Motor neuron (in vitro differentiated cells): ENCODE data around the gene SPHKAP. TPM values are rescaled to one million over a fixed set of nuclear protein-coding genes. Genes with fewer than 3 reads are reported as not detected.
A peak's percentile ranks its signal among the peaks of the same experiment; 100 is the strongest.
"Not testable (repeated sequence)": the region's sequence is repeated elsewhere in the genome, so short reads cannot be mapped to it uniquely, and the experiment has no call there.

Experiments
- ATAC-seq, 8 experiments: fragments of 200-7000 bp; cut with Tn5 transposase; replicated peaks in 6 of 8; 2 replicates each; pipeline ENCODE4 v1.8.0; 2021; ENCODE audit warnings: mild to moderate bottlenecking in 8 of 8, moderate library complexity in 8 of 8
- H3K27ac ChIP-seq, 2 donors: fragments of 250-450 bp; sonication (Bioruptor Pico); 2 replicates each; pipeline ENCODE4 v1.9.0; 2021; ENCODE audit warnings: antibody characterized with exemption in 2 of 2, mild to moderate bottlenecking in 2 of 2, moderate library complexity in 1 of 2
- H3K4me1 ChIP-seq, 2 donors: fragments of 250-450 bp; sonication (Bioruptor Pico); replicated peaks in 1 of 2; 2 replicates each; pipeline ENCODE4 v1.6.1; 2021; ENCODE audit warnings: antibody characterized with exemption in 2 of 2, mild to moderate bottlenecking in 2 of 2, moderate library complexity in 1 of 2
- H3K4me3 ChIP-seq, 5 donors: fragments of 250-450 bp; sonication (Bioruptor Pico); 2 replicates each; pipeline ENCODE4 v1.9.0; 2021; ENCODE audit warnings: antibody characterized with exemption in 5 of 5, mild to moderate bottlenecking in 5 of 5, moderate library complexity in 4 of 5
- WGBS, 10 experiments: fragments of 450-650 bp; shearing (Covaris generic); methylation state at CpG; one replicate each; pipeline ENCODE4 v1.0.0; 2022; 5-methylcytosine and 5-hydroxymethylcytosine counted together
- in situ Hi-C, 9 experiments: fragments of 400-800 bp; cut with MboI; loops; one replicate each; pipeline ENCODE4 v1.15.0; 2021; ENCODE audit warnings: low sequenced_read_pairs in 9 of 9, low pct_unique_long_range_greater_than_20kb in 2 of 9; ENCODE audit not compliant: unreplicated experiment in 9 of 9
- total RNA-seq, 8 experiments: library from RNA; unstranded; fragments of 300-600 nt; gene quantifications; 2 replicates each; pipeline versions ENCODE4 v1.2.3 to v1.2.4, GENCODE V29; 2022

The SPHKAP gene
- total RNA-seq, 8 experiments from 2014 or later = 0.04 to 8.2 (median 0.40) TPM

GRCh38 chr2:227990937-227991336 lies 190.6 kb downstream of the SPHKAP start:
- Histone ChIP-seq H3K4me3 (no peak overlapping the region), H3K27ac (no peak overlapping the region), H3K4me1 (no peaks in the 10 kb centered on the region)
- 40 to 100% (median 70%) methylated on average over 1 to 2 of the region's 4 CpGs; no CpG with 5 or more reads in 5 of the 10 experiments for WGBS, 10 experiments
- in situ Hi-C loops = no loop called here
- no peak for ATAC-seq

GRCh38 chr2:227973241-227973640 lies 208.2 kb downstream of the SPHKAP start:
- in situ Hi-C loops = no loop called here
- no peak for ATAC-seq
- no peaks in the 10 kb centered on the region for H3K4me1 ChIP-seq
- H3K4me3 ChIP-seq = no peak overlapping the region
- H3K27ac ChIP-seq = no peak overlapping the region
- WGBS, 10 experiments = 28 to 100% (median 59%) methylated on average over 1 to 3 of the region's 3 CpGs; no CpG with 5 or more reads in 2 of the 10 experiments

GRCh38 chr2:227971619-227972230 lies 209.8 kb downstream of the SPHKAP start:
- in situ Hi-C loops = no loop called here
- H3K27ac ChIP-seq = no peak overlapping the region
- peak in 4 of 8 experiments; percentile 19 to 89 (median 55) for ATAC-seq
- no peak overlapping the region for H3K4me3 ChIP-seq
- WGBS, 10 experiments = 12 to 83% (median 74%) methylated on average over 3 to 7 of the region's 7 CpGs
- H3K4me1 ChIP-seq = no peaks in the 10 kb centered on the region

- WGBS, 10 experiments = 50 to 100% (median 80%) methylated on average over 1 to 3 of the region's 3 CpGs
- in situ Hi-C loops = no loop called here
- no peak for ATAC-seq
- H3K27ac ChIP-seq = no peak overlapping the region
- no peak overlapping the region for H3K4me3 ChIP-seq
- no peaks in the 10 kb centered on the region for H3K4me1 ChIP-seq
Measured at GRCh38 chr2:227960317-227960716, 221.2 kb downstream of the SPHKAP start.

- no peak overlapping the region for H3K4me3 ChIP-seq
- no peaks in the 10 kb centered on the region for H3K4me1 ChIP-seq
- in situ Hi-C loops = no loop called here
- WGBS, 10 experiments = 38 to 95% (median 66%) methylated on average over 1 to 2 of the region's 2 CpGs; no CpG with 5 or more reads in 2 of the 10 experiments
- H3K27ac ChIP-seq = no peak overlapping the region
- peak in 3 of 8 experiments; percentile 58 to 68 (median 61) for ATAC-seq
Measured at GRCh38 chr2:227942965-227943364, 238.5 kb downstream of the SPHKAP start.

GRCh38 chr2:227942021-227942420 lies 239.5 kb downstream of the SPHKAP start:
- H3K27ac ChIP-seq = no peak overlapping the region
- WGBS, 10 experiments = 17 to 81% (median 63%) methylated on average over 1 to 2 of the region's 2 CpGs; no CpG with 5 or more reads in 2 of the 10 experiments
- no peak overlapping the region for H3K4me3 ChIP-seq
- in situ Hi-C loops = no loop called here
- ATAC-seq = peak in 1 of 8 experiments; percentile 34
- H3K4me1 ChIP-seq = no peaks in the 10 kb centered on the region

GRCh38 chr2:227939271-227940027 lies 242.0 kb downstream of the SPHKAP start:
- peak; percentile 46 to 91 (median 60) for ATAC-seq

GRCh38 chr2:227936249-227936648 lies 245.2 kb downstream of the SPHKAP start:
- H3K27ac ChIP-seq, in situ Hi-C loops, H3K4me3 ChIP-seq, H3K4me1 ChIP-seq, ATAC-seq: not testable (repeated sequence)
- WGBS, 10 experiments = 0 to 90% (median 73%) methylated on average over 1 to 6 of the region's 7 CpGs; no CpG with 5 or more reads in 2 of the 10 experiments

More at GRCh38 chr2:227939271-227940027, 242.0 kb downstream of the SPHKAP start:
- in situ Hi-C loops = no loop called here
- WGBS, 10 experiments = 21 to 75% (median 51%) methylated on average over 1 to 8 of the region's 11 CpGs; no CpG with 5 or more reads in 1 of the 10 experiments
- Histone ChIP-seq H3K27ac (no peak overlapping the region), H3K4me1 (no peaks in the 10 kb centered on the region), H3K4me3 (no peak overlapping the region)

GRCh38 chr2:227933884-227934283 lies 247.6 kb downstream of the SPHKAP start:
- ATAC-seq = peak in 5 of 8 experiments; percentile 45 to 95 (median 94)
- H3K4me3 ChIP-seq = no peak overlapping the region
- in situ Hi-C loops = no loop called here
- peaks cover 6 to 7% of the 10 kb centered on the region in 2 donors for H3K4me1 ChIP-seq
- WGBS, 10 experiments = 0 to 100% (median 38%) methylated on average over 1 of the region's 1 CpG; no CpG with 5 or more reads in 5 of the 10 experiments
- H3K27ac ChIP-seq = peak overlapping the region in 1 of 2 donors; percentile 50

- Histone ChIP-seq H3K4me3 (no peak overlapping the region), H3K27ac (no peak overlapping the region), H3K4me1 (peaks cover 6 to 7% of the 10 kb centered on the region in 2 donors)
- in situ Hi-C loops = no loop called here
- WGBS, 10 experiments = 17 to 100% (median 50%) methylated on average over 1 to 2 of the region's 2 CpGs; no CpG with 5 or more reads in 1 of the 10 experiments
- no peak for ATAC-seq
Measured at GRCh38 chr2:227932403-227932802, 249.1 kb downstream of the SPHKAP start.

- ATAC-seq = no peak
- in situ Hi-C loops = no loop called here
- whole genome bisulfite sequencing, 10 experiments = 21 to 89% (median 76%) methylated on average over 2 to 6 of the region's 6 CpGs; no CpG with 5 or more reads in 2 of the 10 experiments
- no peak overlapping the region for H3K27ac ChIP-seq
- peaks cover 6 to 7% of the 10 kb centered on the region in 2 donors for H3K4me1 ChIP-seq
- no peak overlapping the region for H3K4me3 ChIP-seq
Measured at GRCh38 chr2:227932001-227932400, 249.5 kb downstream of the SPHKAP start.
